Kidney (tissue), 22 donors: ENCODE results near the gene PTPRQ. TPM values are rescaled to one million over a fixed set of nuclear protein-coding genes. Genes with fewer than 3 reads are reported as not detected.

Experiments
- DNase-seq, 5 donors: peaks; one replicate each; pipeline ENCODE4 v3.0.0-alpha.2; 2013 to 2020
- FAIRE-seq: peaks from 2 replicates; lab custom pipeline; 2012; peaks lifted over from hg19 to GRCh38; lab: Jason Lieb, UNC
- H3K27ac ChIP-seq, 2 donors: one replicate each; pipeline ENCODE4 v1.7.0; 2013; ENCODE audit warnings: low read depth in 2 of 2, low read length in 2 of 2, inconsistent platforms in 1 of 2
- H3K27me3 ChIP-seq: one replicate; pipeline ENCODE4 v1.7.1; 2013; ENCODE audit warnings: low read length, inconsistent platforms; ENCODE audit not compliant: control insufficient read depth, insufficient read depth
- H3K36me3 ChIP-seq, 3 donors: one replicate each; pipeline versions ENCODE4 v1.7.0 to v1.7.1; 2013; ENCODE audit warnings: low read length in 3 of 3, control low read depth in 1 of 3, inconsistent platforms in 1 of 3; ENCODE audit not compliant: insufficient read depth in 3 of 3, control insufficient read depth in 2 of 3
- H3K4me1 ChIP-seq, 3 donors: one replicate each; pipeline versions ENCODE4 v1.7.0 to v1.7.1; 2013; ENCODE audit warnings: low read length in 3 of 3, inconsistent platforms in 1 of 3, low read depth in 1 of 3; ENCODE audit not compliant: control insufficient read depth in 2 of 3, insufficient read depth in 2 of 3
- H3K4me3 ChIP-seq, 3 donors: one replicate each; pipeline versions ENCODE4 v1.7.0 to v1.8.1; 2013; ENCODE audit warnings: low read length in 3 of 3, control low read depth in 1 of 3, inconsistent platforms in 1 of 3
- H3K9ac ChIP-seq, 3 donors: one replicate each; pipeline versions ENCODE4 v1.7.0 to v1.7.1; 2013; ENCODE audit warnings: low read length in 3 of 3, control low read depth in 1 of 3, inconsistent platforms in 1 of 3
- H3K9me3 ChIP-seq, 3 donors: one replicate each; pipeline versions ENCODE4 v1.7.0 to v1.7.1; 2013; ENCODE audit warnings: low read length in 3 of 3, control low read depth in 1 of 3, inconsistent platforms in 1 of 3; ENCODE audit not compliant: control insufficient read depth in 2 of 3, insufficient read depth in 1 of 3
- CTCF ChIP-seq: IDR thresholded peaks from 3 replicates; pipeline ENCODE4 v1.5.1; 2012; ENCODE audit warnings: mild to moderate bottlenecking, moderate library complexity, borderline replicate concordance; ENCODE audit not compliant: insufficient read depth; ENCODE audit errors: extremely low read depth
- intact Hi-C: fragments of 100-400 bp; cut with DNase I; formaldehyde crosslinking; loops from one replicate; pipeline ENCODE4 v1.11.1; 2022
- long read RNA-seq, 10 donors: library from polyadenylated mRNA in 1 of 10; unstranded in 1 of 10; transcript quantifications; one replicate each; pipeline ENCODE4 v2.0.0 and lab custom pipeline, GENCODE V29; 2021 to 2026
- polyA plus RNA-seq: library from polyadenylated mRNA; stranded (reverse); fragments of 350-450 nt; fragmentation: Illumina TruSeq; extraction: RNeasy Lipid Tissue Mini Kit (QIAGEN cat#74804); gene quantifications from one replicate; pipeline ENCODE4 v1.2.3, GENCODE V29; 2014; ENCODE audit warnings: low read depth, low replicate concordance; ENCODE audit not compliant: insufficient read depth
- total RNA-seq: library from RNA; stranded (reverse); fragmentation: NEBNext Ultra II Directional; extraction: Animal tissue kit (Norgen Biotek cat#: 25700); gene quantifications from one replicate; pipeline ENCODE4 v1.2.1, GENCODE V29; 2021
- donor health status: control.
- donor health status: control.
- donor health status: control.
- donor health status: control.
- donor health status: control.
- donor health status: DM: yes; HTN: yes; CAD: no.
- donor health status: Normal renal cell carcinoma (clear cell type).

PTPRQ gene
- 0.25 TPM for total RNA-seq
- 3.1 TPM for polyA plus RNA-seq
- long read RNA-seq, donor 1: 0 reads
- long read RNA-seq, donor 2: 0 reads
- long read RNA-seq, donor 3, partial matches to known transcripts: 0 of 1 reads
- long read RNA-seq, donor 3, other reads (novel, unspliced or antisense): 0 of 1 reads
- long read RNA-seq, donor 4: 0 reads
- long read RNA-seq, donor 5: 0 reads
- long read RNA-seq, donor 6: 0 reads
- long read RNA-seq, donor 7: 0 reads
- long read RNA-seq, donor 8: 0 reads
- long read RNA-seq, donor 9: 0 reads
- long read RNA-seq, donor 10: 0 reads

- DNase-seq (no peak), FAIRE-seq (no peak)
- TF ChIP-seq CTCF: no peak
- H3K4me3 ChIP-seq: no peak within 1 kb of the TSS
- H3K4me1 ChIP-seq: no peaks in the 10 kb centered on the region
- H3K9ac ChIP-seq: no peak within 1 kb of the TSS
- H3K36me3 ChIP-seq: no peaks in the 10 kb centered on the region
- H3K27me3 ChIP-seq: no peaks in the 10 kb centered on the region
- intact Hi-C loops: no loop called here
- H3K9me3 ChIP-seq: no peaks in the 10 kb centered on the region
- H3K27ac ChIP-seq: no peak within 1 kb of the TSS
Observed at GRCh38 chr12:80443974-80444666, at the start of gene PTPRQ. PTPRQ (plus strand) TSS chr12:80444235; CDS start chr12:80444346, 111 bp downstream.

- Histone ChIP-seq H3K4me1 (peaks cover 0 to 6% (median 0%) of the 10 kb centered on the region in 3 donors), H3K27me3 (no peaks in the 10 kb centered on the region), H3K9ac (no peak overlapping the region), H3K36me3 (no peaks in the 10 kb centered on the region), H3K4me3 (peak overlapping the region; percentile 40 to 47 (median 41)), H3K9me3 (no peaks in the 10 kb centered on the region), H3K27ac (no peak overlapping the region)
- TF ChIP-seq CTCF: no peak
- DNase-seq: peak; percentile 45 to 74 (median 64)
- no peak for FAIRE-seq
- intact Hi-C loops: no loop called here
Observed at GRCh38 chr12:80400571-80400991, 43.5 kb upstream of the PTPRQ start.

GRCh38 chr12:80401191-80401590 lies 42.8 kb upstream of the PTPRQ start:
- no peak for TF ChIP-seq CTCF
- Histone ChIP-seq H3K27ac (no peak overlapping the region), H3K9me3 (no peaks in the 10 kb centered on the region), H3K27me3 (no peaks in the 10 kb centered on the region), H3K9ac (peak overlapping the region in 1 of 3 donors; percentile 12), H3K4me1 (peaks cover 0 to 6% (median 0%) of the 10 kb centered on the region in 3 donors), H3K36me3 (no peaks in the 10 kb centered on the region), H3K4me3 (peak overlapping the region in 2 of 3 donors; percentile 41 to 47)
- DNase-seq (no peak), FAIRE-seq (no peak)
- intact Hi-C loops: no loop called here
